Lung (tissue), 12 donors: ENCODE measurements around the gene BSDC1. TPM values are rescaled to one million over a fixed set of nuclear protein-coding genes. Genes with fewer than 3 reads are reported as not detected.

Experiments
- ATAC-seq: fragments of 200-7000 bp; cut with Tn5 transposase; one replicate; pipeline ENCODE4 v1.9.1; 2020; ENCODE audit warnings: moderate number of reproducible peaks; ENCODE audit not compliant: insufficient read depth, low FRiP score
- DNase-seq, 3 donors: peaks; one replicate each; pipeline ENCODE4 v3.0.0-alpha.2; 2013 to 2017
- H3K27ac ChIP-seq, 2 donors: one replicate each; pipeline ENCODE4 v1.5.1; 2013; ENCODE audit warnings: mild to moderate bottlenecking in 2 of 2, moderate library complexity in 2 of 2, control low read depth in 1 of 2, inconsistent platforms in 1 of 2, low read depth in 1 of 2, low read length in 1 of 2
- H3K27me3 ChIP-seq, 3 donors: one replicate each; pipeline ENCODE4 v1.5.1; 2013; ENCODE audit warnings: low read length in 2 of 3; ENCODE audit not compliant: control insufficient read depth in 3 of 3, insufficient read depth in 3 of 3
- H3K36me3 ChIP-seq, 4 donors: one replicate each; pipeline ENCODE4 v1.5.1; 2013; ENCODE audit warnings: low read length in 4 of 4, mild to moderate bottlenecking in 1 of 4, moderate library complexity in 1 of 4; ENCODE audit not compliant: control insufficient read depth in 4 of 4, insufficient read depth in 4 of 4
- H3K4me1 ChIP-seq, 5 donors: one replicate each; pipeline ENCODE4 v1.5.1; 2013; ENCODE audit warnings: low read length in 5 of 5, mild to moderate bottlenecking in 2 of 5, moderate library complexity in 1 of 5; ENCODE audit not compliant: control insufficient read depth in 5 of 5, insufficient read depth in 5 of 5
- H3K4me3 ChIP-seq: one replicate; pipeline ENCODE4 v1.5.1; 2013; ENCODE audit warnings: mild to moderate bottlenecking, control low read depth, moderate library complexity
- H3K9ac ChIP-seq, 2 donors: one replicate each; pipeline ENCODE4 v1.5.1; 2013; ENCODE audit warnings: low read length in 2 of 2, control low read depth in 1 of 2; ENCODE audit not compliant: insufficient read depth in 1 of 2
- H3K9me3 ChIP-seq, 4 donors: one replicate each; pipeline ENCODE4 v1.5.1; 2013; ENCODE audit warnings: low read length in 3 of 4, mild to moderate bottlenecking in 1 of 4, moderate library complexity in 1 of 4; ENCODE audit not compliant: control insufficient read depth in 4 of 4, insufficient read depth in 3 of 4
- WGBS, 2 donors: extraction: QIAGEN DNeasy Blood & Tissue Kit; methylation state at CpG; one replicate each; pipeline ENCODE4 v1.1.7; 2013; 5-methylcytosine and 5-hydroxymethylcytosine counted together
- polyA plus RNA-seq, 2 donors: library from polyadenylated mRNA; stranded (reverse); fragments of 200-250 nt; gene quantifications; one replicate each; pipeline ENCODE4 v1.2.1, GENCODE V29; 2013
- total RNA-seq, 2 donors: library from RNA; depleted of rRNA in 1 of 2; stranded (reverse); fragments of >200 nt in 1 of 2; gene quantifications; one replicate each; pipeline ENCODE4 v1.2.1, GENCODE V29; 2014 to 2021
- TF ChIP-seq, protein P1 (sequence below): IDR thresholded peaks from 2 replicates; pipeline ENCODE4 v1.5.1; 2012; ENCODE audit warnings: mild to moderate bottlenecking; ENCODE audit errors: control extremely low read depth, extremely low read depth
- donor health status: control.
- donor health status: control.
- donor health status: Bipolar disorder and iron deficiency.
- donor health status: healthy.
- donor health status: DM: yes; HTN: yes; CAD: no.

Gene BSDC1
- total and polyA plus RNA-seq, 4 donors = 32.8 to 80.5 (median 48.3) TPM

DNA sequence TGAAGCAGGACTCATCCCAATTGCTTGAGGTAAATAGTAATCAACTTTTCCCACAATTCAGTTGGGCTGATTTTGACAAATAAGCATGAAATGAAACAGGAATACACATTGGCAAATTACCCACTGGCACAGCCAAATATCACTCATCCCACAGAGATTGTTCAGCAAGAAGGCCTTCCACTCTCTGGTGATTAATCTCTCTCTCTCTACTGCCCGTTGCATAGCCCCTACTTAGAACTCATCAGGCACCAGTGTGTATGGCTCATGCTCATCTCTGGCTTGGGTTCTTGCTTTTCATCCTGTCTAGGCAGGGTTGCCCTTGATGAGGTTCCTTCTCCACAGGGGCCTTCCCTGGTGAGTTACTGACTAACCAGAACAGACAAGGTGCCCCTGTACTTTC lies 1.1 kb downstream of the BSDC1 start:
- no peak overlapping the region for H3K27ac ChIP-seq
- peak overlapping the region; percentile 98 to 100 for H3K9ac ChIP-seq
- ATAC-seq (no peak), DNase-seq (no peak)
- H3K4me3 ChIP-seq = no peak overlapping the region
- 66 to 72% methylated on average over 1 of the region's 1 CpG for WGBS, 2 donors
- no peaks in the 10 kb centered on the region for H3K27me3 ChIP-seq
- H3K4me1 ChIP-seq = peaks cover 6 to 17% (median 10%) of the 10 kb centered on the region in 5 donors
- TF ChIP-seq, protein P1, sequence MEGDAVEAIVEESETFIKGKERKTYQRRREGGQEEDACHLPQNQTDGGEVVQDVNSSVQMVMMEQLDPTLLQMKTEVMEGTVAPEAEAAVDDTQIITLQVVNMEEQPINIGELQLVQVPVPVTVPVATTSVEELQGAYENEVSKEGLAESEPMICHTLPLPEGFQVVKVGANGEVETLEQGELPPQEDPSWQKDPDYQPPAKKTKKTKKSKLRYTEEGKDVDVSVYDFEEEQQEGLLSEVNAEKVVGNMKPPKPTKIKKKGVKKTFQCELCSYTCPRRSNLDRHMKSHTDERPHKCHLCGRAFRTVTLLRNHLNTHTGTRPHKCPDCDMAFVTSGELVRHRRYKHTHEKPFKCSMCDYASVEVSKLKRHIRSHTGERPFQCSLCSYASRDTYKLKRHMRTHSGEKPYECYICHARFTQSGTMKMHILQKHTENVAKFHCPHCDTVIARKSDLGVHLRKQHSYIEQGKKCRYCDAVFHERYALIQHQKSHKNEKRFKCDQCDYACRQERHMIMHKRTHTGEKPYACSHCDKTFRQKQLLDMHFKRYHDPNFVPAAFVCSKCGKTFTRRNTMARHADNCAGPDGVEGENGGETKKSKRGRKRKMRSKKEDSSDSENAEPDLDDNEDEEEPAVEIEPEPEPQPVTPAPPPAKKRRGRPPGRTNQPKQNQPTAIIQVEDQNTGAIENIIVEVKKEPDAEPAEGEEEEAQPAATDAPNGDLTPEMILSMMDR = no peak
- no peaks in the 10 kb centered on the region for H3K9me3 ChIP-seq
- peaks cover 14 to 22% (median 20%) of the 10 kb centered on the region in 4 donors for H3K36me3 ChIP-seq

DNA sequence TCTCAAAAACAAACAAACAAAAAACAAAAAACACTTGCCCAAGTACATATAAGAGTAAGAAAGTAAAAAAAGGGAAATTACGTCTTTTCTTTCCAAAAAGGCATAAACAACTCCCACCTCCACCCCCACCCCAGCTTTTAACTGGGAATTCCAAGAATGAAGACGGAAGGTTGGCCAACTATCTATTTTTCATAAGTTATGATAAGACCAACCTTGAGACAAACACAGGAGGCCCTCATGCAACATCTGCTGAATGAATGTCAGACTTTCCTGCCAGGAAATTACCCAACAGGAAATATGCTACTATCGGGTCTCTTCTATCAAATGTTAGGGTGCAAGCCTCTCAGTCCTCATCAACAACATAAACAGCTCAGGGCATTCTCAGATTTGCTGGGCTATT lies 1.9 kb downstream of the BSDC1 start:
- Histone ChIP-seq H3K4me3 (no peak overlapping the region), H3K9ac (no peak overlapping the region), H3K27ac (no peak overlapping the region), H3K27me3 (no peaks in the 10 kb centered on the region), H3K36me3 (peaks cover 14 to 23% (median 21%) of the 10 kb centered on the region in 4 donors), H3K4me1 (peaks cover 6 to 17% (median 10%) of the 10 kb centered on the region in 5 donors), H3K9me3 (no peaks in the 10 kb centered on the region)
- 35 to 48% methylated on average over 3 of the region's 3 CpGs for WGBS, 2 donors
- ATAC-seq (no peak), DNase-seq (no peak)
- TF ChIP-seq, protein P1 = no peak

DNA sequence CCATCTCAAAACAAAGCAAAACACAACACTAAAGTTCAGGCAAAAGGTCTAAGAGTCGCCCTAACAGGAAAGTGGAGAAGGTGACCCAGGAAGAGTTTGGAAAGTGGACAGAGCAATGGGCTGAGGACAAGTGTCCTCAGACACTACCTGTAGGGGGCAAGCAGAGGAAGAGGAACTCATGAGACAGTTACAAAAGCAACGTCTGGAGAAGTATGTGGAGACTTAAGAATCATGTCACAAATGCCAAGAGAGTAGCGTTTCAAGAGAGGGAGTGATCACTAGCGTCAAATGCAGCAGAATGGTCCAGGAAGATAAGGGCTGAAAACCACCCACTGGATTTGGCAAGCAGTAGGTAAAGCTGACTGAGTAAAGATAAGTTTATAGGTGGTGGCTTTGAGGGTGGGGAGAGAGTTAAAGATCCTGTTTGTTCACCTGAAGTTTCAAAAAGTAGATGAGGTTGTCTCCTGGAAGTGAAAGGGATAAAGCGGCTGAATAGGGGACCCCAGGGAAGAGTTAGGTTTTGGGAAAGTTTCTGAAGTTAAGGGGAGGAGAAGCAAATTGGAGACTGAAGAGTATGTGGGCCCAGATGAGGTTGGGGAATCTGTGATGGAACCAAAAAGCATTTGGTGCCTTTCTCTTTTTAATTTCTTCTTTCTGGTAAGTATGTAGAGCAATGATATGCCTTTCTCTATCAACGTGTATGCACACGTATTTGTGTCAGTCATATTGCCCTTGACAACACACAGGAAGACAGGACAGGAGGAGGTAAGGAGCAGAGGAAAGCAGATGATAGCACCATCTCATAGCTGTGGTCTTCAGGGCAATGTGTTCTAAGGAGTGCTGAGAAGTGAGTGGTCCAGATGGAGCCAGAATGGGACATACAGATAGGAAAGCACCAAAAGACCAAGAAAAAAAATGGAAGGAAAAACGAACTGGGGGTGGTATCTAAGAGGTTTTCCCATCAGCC lies 3.1 kb downstream of the BSDC1 start:
- DNase-seq (no peak), ATAC-seq (no peak)
- Histone ChIP-seq H3K4me1 (peaks cover 6 to 17% (median 10%) of the 10 kb centered on the region in 5 donors), H3K27me3 (no peaks in the 10 kb centered on the region), H3K4me3 (no peak overlapping the region), H3K36me3 (peaks cover 21 to 30% (median 24%) of the 10 kb centered on the region in 4 donors), H3K27ac (no peak overlapping the region), H3K9ac (no peak overlapping the region), H3K9me3 (no peaks in the 10 kb centered on the region)
- WGBS, 2 donors = 54 to 62% methylated on average over 8 of the region's 8 CpGs
- TF ChIP-seq, protein P1 = no peak
